Pulmonary artery endothelial cell (primary cell): Measurements from ENCODE around the gene TDP1. TPM values are rescaled to one million over a fixed set of nuclear protein-coding genes. Genes with fewer than 3 reads are reported as not detected.

ENCODE experiments used
- total RNA-seq: library from RNA; depleted of rRNA; stranded (reverse); fragments of >200 nt; gene quantifications from 2 replicates; pipeline ENCODE4 v1.2.3, GENCODE V29; 2014

TDP1 gene
- total RNA-seq, 1 donor from 2014 or later = 32.3 TPM

Other genes with a start within 250 kb of the TDP1 start
- gene EFCAB11, start 1.2 kb upstream of the TDP1 start, total RNA-seq = 3.6 and 5.0 TPM in 2 replicates
- 0.04 TPM in 1 of 2 replicates, not detected in the other for gene KCNK13, start 106.1 kb downstream of the TDP1 start, total RNA-seq